Progenitor cell of endocrine pancreas (in vitro differentiated cells): ENCODE results near the gene NBAS. TPM values are rescaled to one million over a fixed set of nuclear protein-coding genes. Genes with fewer than 3 reads are reported as not detected.

Experiments used
- DNase-seq: peaks from one replicate; pipeline ENCODE4 v3.0.0; 2021; ENCODE audit warnings: low spot score; ENCODE audit not compliant: unreplicated experiment
- H3K27ac Mint-ChIP-seq: 2 replicates; pipeline ENCODE4 v1.8.0; 2021; ENCODE audit warnings: mild to moderate bottlenecking, moderate library complexity, mixed read lengths
- H3K27me3 Mint-ChIP-seq: 2 replicates; pipeline ENCODE4 v1.8.0; 2021; ENCODE audit warnings: mixed read lengths
- H3K36me3 Mint-ChIP-seq: 2 replicates; pipeline ENCODE4 v1.8.0; 2022; ENCODE audit warnings: mixed read lengths; ENCODE audit not compliant: insufficient read depth
- H3K4me1 Mint-ChIP-seq: 2 replicates; pipeline ENCODE4 v1.8.0; 2021; ENCODE audit warnings: low read depth, mixed read lengths
- H3K4me3 Mint-ChIP-seq: 2 replicates; pipeline ENCODE4 v1.8.0; 2021; ENCODE audit warnings: low read depth, mild to moderate bottlenecking, moderate library complexity, mixed read lengths
- H3K9me3 Mint-ChIP-seq: 2 replicates; pipeline ENCODE4 v1.8.0; 2021; ENCODE audit warnings: low read depth, mixed read lengths
- CTCF ChIP-seq: fragments of 200-600 bp; sonication (generic); IDR thresholded peaks from one replicate; pipeline ENCODE4 v1.5.0; 2021; ENCODE audit warnings: antibody characterized with exemption, mild to moderate bottlenecking; ENCODE audit not compliant: unreplicated experiment
- total RNA-seq: library from RNA; stranded (reverse); gene quantifications from 2 replicates; pipeline ENCODE4 v1.2.1, GENCODE V29; 2021

Gene NBAS
- total RNA-seq, 1 donor from 2014 or later, result 63.0 TPM

GRCh38 chr2:15458277-15458676, 102.9 kb downstream of the NBAS start:
- TF ChIP-seq CTCF, result no peak
- Mint-ChIP-seq H3K4me1 (peaks cover 5% of the 10 kb centered on the region), H3K36me3 (peaks cover 15% of the 10 kb centered on the region), H3K9me3 (no peaks in the 10 kb centered on the region), H3K27ac (no peak overlapping the region), H3K27me3 (no peaks in the 10 kb centered on the region), H3K4me3 (no peak overlapping the region)
- DNase-seq, result no peak

GRCh38 chr2:15457868-15458267, 103.3 kb downstream of the NBAS start:
- Mint-ChIP-seq H3K4me3 (no peak overlapping the region), H3K27ac (no peak overlapping the region), H3K4me1 (peaks cover 5% of the 10 kb centered on the region), H3K36me3 (peaks cover 16% of the 10 kb centered on the region), H3K9me3 (peaks cover under 1% of the 10 kb centered on the region), H3K27me3 (no peaks in the 10 kb centered on the region)
- DNase-seq, result no peak
- no peak for TF ChIP-seq CTCF

GRCh38 chr2:15456352-15456751, 104.8 kb downstream of the NBAS start:
- no peak for TF ChIP-seq CTCF
- Mint-ChIP-seq H3K4me1 (peaks cover 5% of the 10 kb centered on the region), H3K36me3 (peaks cover 22% of the 10 kb centered on the region), H3K9me3 (peaks cover 2% of the 10 kb centered on the region), H3K4me3 (no peak overlapping the region), H3K27me3 (no peaks in the 10 kb centered on the region), H3K27ac (no peak overlapping the region)
- no peak for DNase-seq

GRCh38 chr2:15450808-15451207, 110.3 kb downstream of the NBAS start:
- TF ChIP-seq CTCF, result no peak
- Mint-ChIP-seq H3K27me3 (no peaks in the 10 kb centered on the region), H3K36me3 (peaks cover 15% of the 10 kb centered on the region), H3K9me3 (peaks cover 10% of the 10 kb centered on the region), H3K27ac (no peak overlapping the region), H3K4me3 (no peak overlapping the region), H3K4me1 (no peaks in the 10 kb centered on the region)
- DNase-seq, result no peak

GRCh38 chr2:15449556-15450236, 111.4 kb downstream of the NBAS start:
- peaks cover 17% of the 10 kb centered on the region for H3K36me3 Mint-ChIP-seq
- no peak overlapping the region for H3K4me3 Mint-ChIP-seq

More at GRCh38 chr2:15449556-15450236, 111.4 kb downstream of the NBAS start:
- TF ChIP-seq CTCF, result no peak
- Mint-ChIP-seq H3K4me1 (no peaks in the 10 kb centered on the region), H3K27me3 (no peaks in the 10 kb centered on the region), H3K9me3 (peaks cover 13% of the 10 kb centered on the region), H3K27ac (no peak overlapping the region)
- no peak for DNase-seq
